Measurements from ENCODE around the gene UBR3. TPM values are rescaled to one million over a fixed set of nuclear protein-coding genes. Genes with fewer than 3 reads are reported as not detected.
A peak's percentile ranks its signal among the peaks of the same experiment; 100 is the strongest.

The UBR3 gene
- total and polyA plus RNA-seq, 5 donors: 39.8 to 98.2 (median 93.0) TPM

- WGBS: 39% methylated on average over 1 of the region's 1 CpG
- no peak for DNase-seq
- no peak for ATAC-seq
- H3K9me3 ChIP-seq (ENCODE audit: control insufficient read depth, low read length): no peaks in the 10 kb centered on the region
- no peaks in the 10 kb centered on the region for H3K4me1 ChIP-seq (ENCODE audit: control insufficient read depth, insufficient read depth, low read length)
- no peak overlapping the region for H3K4me3 ChIP-seq (ENCODE audit: low read length)
- intact Hi-C loops (cut with DNase I): no loop called here
- H3K27ac ChIP-seq (ENCODE audit: low read length): no peak overlapping the region
- H3K27me3 ChIP-seq (ENCODE audit: control insufficient read depth, insufficient read depth): no peaks in the 10 kb centered on the region
Observed at GRCh38 chr2:170056900-170057299, 229.6 kb downstream of the UBR3 start.

GRCh38 chr2:170063456-170064235 lies 236.4 kb downstream of the UBR3 start:
- ATAC-seq: no peak
- intact Hi-C loops (cut with DNase I): no loop called here

GRCh38 chr2:170070778-170071177 lies 243.5 kb downstream of the UBR3 start:
- Histone ChIP-seq H3K9me3 (ENCODE audit: control insufficient read depth, low read length) (no peaks in the 10 kb centered on the region), H3K4me1 (ENCODE audit: control insufficient read depth, insufficient read depth, low read length) (no peaks in the 10 kb centered on the region), H3K27me3 (ENCODE audit: control insufficient read depth, insufficient read depth) (no peaks in the 10 kb centered on the region), H3K4me3 (ENCODE audit: low read length) (no peak overlapping the region), H3K27ac (ENCODE audit: low read length) (no peak overlapping the region)
- intact Hi-C loops (cut with DNase I): no loop called here
- DNase-seq (no peak), ATAC-seq (no peak)
- WGBS: 98% methylated on average over 2 of the region's 2 CpGs

More at GRCh38 chr2:170063456-170064235, 236.4 kb downstream of the UBR3 start:
- 90% methylated on average over 2 of the region's 2 CpGs for WGBS
- Histone ChIP-seq H3K9me3 (ENCODE audit: control insufficient read depth, low read length) (no peaks in the 10 kb centered on the region), H3K4me1 (ENCODE audit: control insufficient read depth, insufficient read depth, low read length) (no peaks in the 10 kb centered on the region), H3K27ac (ENCODE audit: low read length) (no peak overlapping the region), H3K4me3 (ENCODE audit: low read length) (no peak overlapping the region), H3K27me3 (ENCODE audit: control insufficient read depth, insufficient read depth) (no peaks in the 10 kb centered on the region)
- no peak for DNase-seq

- ATAC-seq: peak; percentile 58 to 64
- no peaks in the 10 kb centered on the region for H3K4me1 ChIP-seq (ENCODE audit: control insufficient read depth, insufficient read depth, low read length)
- H3K9me3 ChIP-seq (ENCODE audit: control insufficient read depth, low read length): no peaks in the 10 kb centered on the region
- H3K27me3 ChIP-seq (ENCODE audit: control insufficient read depth, insufficient read depth): no peaks in the 10 kb centered on the region
- WGBS: 5% methylated on average over 2 of the region's 2 CpGs
- H3K4me3 ChIP-seq (ENCODE audit: low read length): no peak overlapping the region
- H3K27ac ChIP-seq (ENCODE audit: low read length): no peak overlapping the region
- peak in 2 of 3 donors; percentile 70 to 73 for DNase-seq
- intact Hi-C loops (cut with DNase I): no loop called here
Observed at GRCh38 chr2:170073288-170073687, 246.0 kb downstream of the UBR3 start.

- 100% methylated on average over 1 of the region's 1 CpG for WGBS
- Histone ChIP-seq H3K4me3 (ENCODE audit: low read length) (no peak overlapping the region), H3K4me1 (ENCODE audit: control insufficient read depth, insufficient read depth, low read length) (no peaks in the 10 kb centered on the region), H3K27me3 (ENCODE audit: control insufficient read depth, insufficient read depth) (no peaks in the 10 kb centered on the region), H3K9me3 (ENCODE audit: control insufficient read depth, low read length) (no peaks in the 10 kb centered on the region), H3K27ac (ENCODE audit: low read length) (no peak overlapping the region)
- intact Hi-C loops (cut with DNase I): no loop called here
- DNase-seq: no peak
- ATAC-seq: no peak
Observed at GRCh38 chr2:170076189-170076588, 248.9 kb downstream of the UBR3 start.

- no peak for ATAC-seq
- WGBS: 90% methylated on average over 7 of the region's 7 CpGs
- H3K27ac ChIP-seq (ENCODE audit: low read length): no peak overlapping the region
- no peaks in the 10 kb centered on the region for H3K9me3 ChIP-seq (ENCODE audit: control insufficient read depth, low read length)
- DNase-seq: no peak
- no peaks in the 10 kb centered on the region for H3K4me1 ChIP-seq (ENCODE audit: control insufficient read depth, insufficient read depth, low read length)
- H3K27me3 ChIP-seq (ENCODE audit: control insufficient read depth, insufficient read depth): no peaks in the 10 kb centered on the region
- no peak overlapping the region for H3K4me3 ChIP-seq (ENCODE audit: low read length)
- intact Hi-C loops (cut with DNase I): no loop called here
Observed at GRCh38 chr2:170077830-170078569, 250.7 kb downstream of the UBR3 start.

GRCh38 chr2:170084820-170085491 lies 257.7 kb downstream of the UBR3 start:
- Histone ChIP-seq H3K27me3 (ENCODE audit: control insufficient read depth, insufficient read depth) (no peaks in the 10 kb centered on the region), H3K4me3 (ENCODE audit: low read length) (no peak overlapping the region), H3K9me3 (ENCODE audit: control insufficient read depth, low read length) (no peaks in the 10 kb centered on the region), H3K27ac (ENCODE audit: low read length) (no peak overlapping the region), H3K4me1 (ENCODE audit: control insufficient read depth, insufficient read depth, low read length) (no peaks in the 10 kb centered on the region)
- WGBS: 87% methylated on average over 2 of the region's 2 CpGs
- intact Hi-C loops (cut with DNase I): no loop called here
- no peak for ATAC-seq
- DNase-seq: no peak

- Histone ChIP-seq H3K4me1 (ENCODE audit: control insufficient read depth, insufficient read depth, low read length) (no peaks in the 10 kb centered on the region), H3K4me3 (ENCODE audit: low read length) (no peak overlapping the region), H3K9me3 (ENCODE audit: control insufficient read depth, low read length) (no peaks in the 10 kb centered on the region), H3K27ac (ENCODE audit: low read length) (no peak overlapping the region), H3K27me3 (ENCODE audit: control insufficient read depth, insufficient read depth) (no peaks in the 10 kb centered on the region)
- no peak for DNase-seq
- peak in 1 of 2 donors; percentile 18 for ATAC-seq
- intact Hi-C loops (cut with DNase I): no loop called here
- WGBS: 52% methylated on average over 5 of the region's 5 CpGs
Observed at GRCh38 chr2:170086117-170086688, 258.9 kb downstream of the UBR3 start.

- ATAC-seq (peak in 1 of 2 donors; percentile 26), DNase-seq (no peak)
- Histone ChIP-seq H3K4me3 (ENCODE audit: low read length) (no peak overlapping the region), H3K9me3 (ENCODE audit: control insufficient read depth, low read length) (no peaks in the 10 kb centered on the region), H3K27ac (ENCODE audit: low read length) (no peak overlapping the region), H3K4me1 (ENCODE audit: control insufficient read depth, insufficient read depth, low read length) (no peaks in the 10 kb centered on the region), H3K27me3 (ENCODE audit: control insufficient read depth, insufficient read depth) (no peaks in the 10 kb centered on the region)
- 50% methylated on average over 2 of the region's 2 CpGs for WGBS
- intact Hi-C loops (cut with DNase I): no loop called here
Observed at GRCh38 chr2:170086751-170087412, 259.6 kb downstream of the UBR3 start.

- WGBS: 64% methylated on average over 2 of the region's 2 CpGs
- intact Hi-C loops (cut with DNase I): no loop called here
- no peaks in the 10 kb centered on the region for H3K27me3 ChIP-seq (ENCODE audit: control insufficient read depth, insufficient read depth)
- no peak for ATAC-seq
- no peak overlapping the region for H3K27ac ChIP-seq (ENCODE audit: low read length)
- H3K4me1 ChIP-seq (ENCODE audit: control insufficient read depth, insufficient read depth, low read length): no peaks in the 10 kb centered on the region
- H3K9me3 ChIP-seq (ENCODE audit: control insufficient read depth, low read length): no peaks in the 10 kb centered on the region
- no peak for DNase-seq
- H3K4me3 ChIP-seq (ENCODE audit: low read length): no peak overlapping the region
Observed at GRCh38 chr2:170087413-170087793, 260.1 kb downstream of the UBR3 start.

Measured in right cardiac atrium (tissue), 5 donors.